SK-N-SH treated with all-trans-retinoic acid at 6 μM for 48 hours (cell line): ENCODE data around the gene ADAMTSL1.

Source experiments
- ATAC-seq: fragments of 200-7000 bp; cut with Tn5 transposase; 3 replicates; pipeline ENCODE4 v1.9.1; 2020; ENCODE audit warnings: mild to moderate bottlenecking, moderate library complexity
- ARNTL ChIP-seq: fragments of 450-650 bp; formaldehyde crosslinking; IDR thresholded peaks from 2 replicates; pipeline ENCODE4 v1.5.0; 2020; ENCODE audit warnings: low read depth, mild to moderate bottlenecking, moderate library complexity, borderline replicate concordance
- BACH2 ChIP-seq: fragments of 250-450 bp; sonication (Bioruptor Pico); IDR thresholded peaks from 2 replicates; pipeline ENCODE4 v1.9.0; 2021; ENCODE audit warnings: mild to moderate bottlenecking, borderline replicate concordance
- CREB5 ChIP-seq: fragments of 250-450 bp; sonication (Bioruptor Pico); IDR thresholded peaks from 2 replicates; pipeline ENCODE4 v1.5.1; 2020; ENCODE audit warnings: low read depth, mild to moderate bottlenecking, moderate library complexity
- ESRRG ChIP-seq: fragments of 250-450 bp; sonication (Bioruptor Pico); IDR thresholded peaks from 2 replicates; pipeline ENCODE4 v1.6.1; 2021; ENCODE audit warnings: mild to moderate bottlenecking
- GLIS3 ChIP-seq: fragments of 250-450 bp; sonication (Bioruptor Pico); IDR thresholded peaks from 2 replicates; pipeline ENCODE4 v1.5.0; 2020; ENCODE audit warnings: mild to moderate bottlenecking, moderate library complexity
- ISL1 ChIP-seq: fragments of 250-450 bp; sonication (Bioruptor Pico); IDR thresholded peaks from 2 replicates; pipeline ENCODE4 v2.1.2; 2022; ENCODE audit warnings: mild to moderate bottlenecking, moderate library complexity
- PATZ1 ChIP-seq: fragments of 250-450 bp; sonication (Bioruptor Pico); IDR thresholded peaks from 2 replicates; pipeline ENCODE4 v1.8.0; 2020; ENCODE audit warnings: mild to moderate bottlenecking, moderate library complexity, borderline replicate concordance
- PPARA ChIP-seq: fragments of 250-450 bp; sonication (Bioruptor Pico); IDR thresholded peaks from 2 replicates; pipeline ENCODE4 v1.5.0; 2020; ENCODE audit warnings: mild to moderate bottlenecking, borderline replicate concordance
- RARB ChIP-seq: fragments of 250-450 bp; sonication (Bioruptor Pico); IDR thresholded peaks from 2 replicates; pipeline ENCODE4 v1.8.0; 2021; ENCODE audit warnings: mild to moderate bottlenecking, moderate library complexity
- SNAI2 ChIP-seq: fragments of 250-450 bp; sonication (Bioruptor Pico); IDR thresholded peaks from 2 replicates; pipeline ENCODE4 v1.5.0; 2020; ENCODE audit warnings: mild to moderate bottlenecking, moderate library complexity
- TOX ChIP-seq: fragments of 250-450 bp; sonication (Bioruptor Pico); IDR thresholded peaks from 2 replicates; pipeline ENCODE4 v1.8.0; 2021; ENCODE audit warnings: mild to moderate bottlenecking, moderate library complexity, borderline replicate concordance
- TSHZ2 ChIP-seq: fragments of 250-450 bp; sonication (Bioruptor Pico); IDR thresholded peaks from 2 replicates; pipeline ENCODE4 v1.5.0; 2020; ENCODE audit warnings: mild to moderate bottlenecking, moderate library complexity
- ZC3H10 ChIP-seq: fragments of 250-450 bp; sonication (Bioruptor Pico); IDR thresholded peaks from 2 replicates; pipeline ENCODE4 v1.5.1; 2021; ENCODE audit warnings: mild to moderate bottlenecking, moderate library complexity
- ZFP3 ChIP-seq: fragments of 250-450 bp; sonication (Bioruptor Pico); IDR thresholded peaks from 2 replicates; pipeline ENCODE4 v1.5.0; 2020; ENCODE audit warnings: mild to moderate bottlenecking, moderate library complexity
- ZFP30 ChIP-seq: fragments of 450-650 bp; formaldehyde crosslinking; IDR thresholded peaks from 2 replicates; pipeline ENCODE4 v1.5.0; 2022; ENCODE audit warnings: mild to moderate bottlenecking, moderate library complexity
- ZNF565 ChIP-seq: fragments of 450-650 bp; formaldehyde crosslinking; conservative IDR thresholded peaks from 2 replicates; pipeline ENCODE4 v1.5.0; 2020; ENCODE audit warnings: low read depth, mild to moderate bottlenecking, moderate library complexity
- ZNF70 ChIP-seq: fragments of 450-650 bp; formaldehyde crosslinking; IDR thresholded peaks from 2 replicates; pipeline ENCODE4 v1.5.0; 2020; ENCODE audit warnings: mild to moderate bottlenecking, moderate library complexity
- ZNF8 ChIP-seq: fragments of 450-650 bp; formaldehyde crosslinking; IDR thresholded peaks from 2 replicates; pipeline ENCODE4 v1.5.0; 2020; ENCODE audit warnings: mild to moderate bottlenecking, moderate library complexity

ADAMTSL1 gene

GRCh38 chr9:18488886-18489285 is 14.9 kb downstream of the ADAMTSL1 start:
- TF ChIP-seq ZNF565 (no peak), RARB (CRISPR knock-in tag) (no peak), TOX (CRISPR knock-in tag) (no peak), ZC3H10 (CRISPR knock-in tag) (no peak), CREB5 (CRISPR knock-in tag) (no peak), ISL1 (CRISPR knock-in tag) (no peak), PPARA (no peak), ZFP30 (CRISPR knock-in tag) (no peak), GLIS3 (no peak)
- ATAC-seq = no peak

- ATAC-seq = peak; percentile 18
- TF ChIP-seq CREB5 (CRISPR knock-in tag) = no peak
- TF ChIP-seq TOX (CRISPR knock-in tag) = no peak
- no peak for TF ChIP-seq ZNF70 (CRISPR knock-in tag)
- TF ChIP-seq SNAI2 (CRISPR knock-in tag) = no peak
- TF ChIP-seq BACH2 (CRISPR knock-in tag) = no peak
Measured at GRCh38 chr9:18489861-18490260, 15.9 kb downstream of the ADAMTSL1 start.

GRCh38 chr9:18490641-18491370 is 16.9 kb downstream of the ADAMTSL1 start:
- TF ChIP-seq ZNF70 (CRISPR knock-in tag) (no peak), ISL1 (CRISPR knock-in tag) (peak; percentile 27; the same call in 1 of the 2 replicates), TOX (CRISPR knock-in tag) (peak; percentile 44; the same call in 1 of the 2 replicates)
- TF ChIP-seq, all 23 proteins: peak for 2
- ATAC-seq = peak; percentile 84

- ATAC-seq = no peak
- TF ChIP-seq ZFP3 (CRISPR knock-in tag) = no peak
- no peak for TF ChIP-seq ZNF8
- TF ChIP-seq PATZ1 (CRISPR knock-in tag) = no peak
- no peak for TF ChIP-seq BACH2 (CRISPR knock-in tag)
- no peak for TF ChIP-seq ESRRG (CRISPR knock-in tag)
- TF ChIP-seq ARNTL (CRISPR knock-in tag) = no peak
- TF ChIP-seq CREB5 (CRISPR knock-in tag) = no peak
- TF ChIP-seq ZFP30 (CRISPR knock-in tag) = no peak
- TF ChIP-seq SNAI2 (CRISPR knock-in tag) = no peak
- no peak for TF ChIP-seq TSHZ2 (CRISPR knock-in tag)
Measured at GRCh38 chr9:18492612-18493011, 18.7 kb downstream of the ADAMTSL1 start.
